Right lobe of liver (tissue), 6 donors: ENCODE measurements around the gene CFAP92. TPM values are rescaled to one million over a fixed set of nuclear protein-coding genes. Genes with fewer than 3 reads are reported as not detected.
A peak's percentile ranks its signal among the peaks of the same experiment; 100 is the strongest.

Source experiments
- ATAC-seq, 4 donors: fragments of 200-7000 bp; cut with Tn5 transposase; one replicate each; pipeline ENCODE4 v1.9.1; 2020; ENCODE audit warnings: mild to moderate bottlenecking in 4 of 4, moderate library complexity in 4 of 4
- DNase-seq, 3 donors: peaks; one replicate each; pipeline ENCODE4 v3.0.0-alpha.2; 2020
- H3K27ac ChIP-seq, 3 donors: fragments of 200-600 bp; one replicate each; pipeline ENCODE4 v1.8.0; 2022
- H3K27me3 ChIP-seq, 2 donors: fragments of 200-600 bp; one replicate each; pipeline ENCODE4 v1.8.0; 2022
- H3K36me3 ChIP-seq, 4 donors: fragments of 200-600 bp; sonication (generic) in 1 of 4; one replicate each; pipeline versions ENCODE4 v1.5.1 to v1.8.0; 2017 to 2022; ENCODE audit warnings: control low read depth in 1 of 4
- H3K4me1 ChIP-seq, 4 donors: fragments of 200-600 bp; sonication (generic) in 1 of 4; one replicate each; pipeline versions ENCODE4 v1.5.1 to v1.8.0; 2017 to 2022; ENCODE audit warnings: control low read depth in 1 of 4
- H3K4me3 ChIP-seq, 3 donors: fragments of 200-600 bp; one replicate each; pipeline ENCODE4 v1.8.0; 2022
- H3K9me3 ChIP-seq, 4 donors: fragments of 200-600 bp; sonication (generic) in 1 of 4; one replicate each; pipeline versions ENCODE4 v1.5.1 to v1.8.0; 2017 to 2022; ENCODE audit warnings: control low read depth in 1 of 4
- CTCF ChIP-seq, 4 donors: fragments of 200-600 bp in 3 of 4; fragments of 450-650 bp in 1 of 4; IDR thresholded peaks; one replicate each; pipeline versions ENCODE4 v1.5.1 to v1.8.0; 2016 to 2022; ENCODE audit warnings: antibody characterized with exemption in 4 of 4, mild to moderate bottlenecking in 2 of 4
- POLR2A ChIP-seq: fragments of 450-650 bp; IDR thresholded peaks from one replicate; pipeline ENCODE4 v1.6.1; 2017; ENCODE audit warnings: antibody characterized with exemption, mild to moderate bottlenecking
- WGBS: methylation state at CpG from one replicate; pipeline ENCODE4 v1.1.6; 2018; ENCODE audit warnings: low coverage, low lambda C conversion rate; ENCODE audit not compliant: insufficient coverage; ENCODE audit errors: missing lambda C conversion rate; 5-methylcytosine and 5-hydroxymethylcytosine counted together
- intact Hi-C, 2 donors: fragments of 100-400 bp; cut with DNase I; formaldehyde crosslinking; loops; one replicate each; pipeline versions ENCODE4 v1.11.2 to v1.14.1; 2022
- total RNA-seq, 6 experiments: library from RNA; depleted of rRNA in 2 of 6; stranded (reverse); fragments of >200 nt in 2 of 6; fragmentation: NEBNext Ultra II Directional in 3 of 6; extraction: Animal tissue kit (Norgen Biotek cat#: 25700) in 3 of 6; gene quantifications; one replicate each; pipeline versions ENCODE4 v1.1.0 to v1.2.4, GENCODE V29; 2016 to 2023
- donor health status: DM: no; HTN: yes; CAD: no.
- donor health status: DM: no; HTN: no; CAD: no.
- donor health status: DM: no; HTN: no; CAD: no.
- donor health status: DM: no; HTN: yes; CAD: no.
- donor health status: DM: no; HTN: yes; CAD: no.

CFAP92 gene
- total RNA-seq, 6 experiments from 2014 or later = 0.05 to 0.21 (median 0.08) TPM; not detected in 2

GRCh38 chr3:128950223-128950938 is 43.5 kb downstream of the CFAP92 start:
- no peak overlapping the region for H3K4me3 ChIP-seq
- no peak for DNase-seq
- no peaks in the 10 kb centered on the region for H3K9me3 ChIP-seq
- H3K27me3 ChIP-seq = no peaks in the 10 kb centered on the region
- H3K36me3 ChIP-seq = no peaks in the 10 kb centered on the region
- no peak overlapping the region for H3K27ac ChIP-seq
- WGBS = 58% methylated on average over 9 of the region's 15 CpGs
- intact Hi-C loops = no loop called here
- ATAC-seq = peak; percentile 46 to 87 (median 68)
- TF ChIP-seq CTCF (IDR thresholded peaks at IDR 0.05) (peak in 3 of 4 donors; percentile 9 to 38 (median 35)), POLR2A (no peak)
- H3K4me1 ChIP-seq = no peaks in the 10 kb centered on the region

GRCh38 chr3:128949158-128949557 is 44.7 kb downstream of the CFAP92 start:
- WGBS = 96% methylated on average over 2 of the region's 3 CpGs

GRCh38 chr3:128946411-128946810 is 47.5 kb downstream of the CFAP92 start:
- H3K27me3 ChIP-seq = no peaks in the 10 kb centered on the region
- TF ChIP-seq CTCF (IDR thresholded peaks at IDR 0.05) (no peak), POLR2A (no peak)
- H3K36me3 ChIP-seq = no peaks in the 10 kb centered on the region
- intact Hi-C loops = no loop called here
- no peak overlapping the region for H3K4me3 ChIP-seq
- no peaks in the 10 kb centered on the region for H3K9me3 ChIP-seq
- ATAC-seq = no peak
- WGBS = 65% methylated on average over 7 of the region's 7 CpGs
- H3K4me1 ChIP-seq = no peaks in the 10 kb centered on the region
- no peak overlapping the region for H3K27ac ChIP-seq
- DNase-seq = no peak

More at GRCh38 chr3:128949158-128949557, 44.7 kb downstream of the CFAP92 start:
- Histone ChIP-seq H3K4me1 (no peaks in the 10 kb centered on the region), H3K27ac (no peak overlapping the region), H3K9me3 (no peaks in the 10 kb centered on the region), H3K4me3 (no peak overlapping the region), H3K36me3 (no peaks in the 10 kb centered on the region), H3K27me3 (no peaks in the 10 kb centered on the region)
- no peak for TF ChIP-seq POLR2A
- TF ChIP-seq CTCF (IDR thresholded peaks at IDR 0.05) = no peak
- intact Hi-C loops = no loop called here
- ATAC-seq (no peak), DNase-seq (no peak)

GRCh38 chr3:128945878-128946175 is 48.0 kb downstream of the CFAP92 start:
- H3K4me3 ChIP-seq = no peak overlapping the region
- intact Hi-C loops = no loop called here
- no peak for TF ChIP-seq POLR2A
- no peaks in the 10 kb centered on the region for H3K4me1 ChIP-seq
- H3K27me3 ChIP-seq = no peaks in the 10 kb centered on the region
- no peaks in the 10 kb centered on the region for H3K36me3 ChIP-seq
- no peak overlapping the region for H3K27ac ChIP-seq
- DNase-seq = no peak
- 54% methylated on average over 2 of the region's 3 CpGs for WGBS
- ATAC-seq = no peak
- H3K9me3 ChIP-seq = no peaks in the 10 kb centered on the region

GRCh38 chr3:128945041-128945877 is 48.6 kb downstream of the CFAP92 start:
- Histone ChIP-seq H3K4me1 (no peaks in the 10 kb centered on the region), H3K27me3 (no peaks in the 10 kb centered on the region), H3K36me3 (no peaks in the 10 kb centered on the region), H3K27ac (no peak overlapping the region), H3K9me3 (no peaks in the 10 kb centered on the region), H3K4me3 (no peak overlapping the region)
- ATAC-seq (no peak), DNase-seq (no peak)
- TF ChIP-seq POLR2A (no peak), CTCF (IDR thresholded peaks at IDR 0.05) (no peak)
- intact Hi-C loops = no loop called here
- WGBS = 80% methylated on average over 6 of the region's 21 CpGs
